H1 (cell line): ENCODE results near the gene SSNA1. TPM values are rescaled to one million over a fixed set of nuclear protein-coding genes. Genes with fewer than 3 reads are reported as not detected.

ENCODE experiments used
- CTCF ChIA-PET: fragments of 300-600 bp; sonication (Branson Sonifier 250); formaldehyde crosslinking; loops from one replicate; lab custom pipeline; 2021; ENCODE audit not compliant: partially characterized antibody; lab: Charles Lee
- POLR2A ChIA-PET: fragments of 300-600 bp; sonication (Branson Sonifier 250); formaldehyde crosslinking; loops from one replicate; lab custom pipeline; 2021; ENCODE audit warnings: inconsistent platforms; ENCODE audit not compliant: partially characterized antibody; lab: Charles Lee
- DNase-seq, 2 experiments: peaks; one replicate each; pipeline versions ENCODE4 v3.0.0 to v3.0.0-alpha.2; 2010 to 2022; ENCODE audit warnings: low spot score in 2 of 2, low read depth in 1 of 2, mixed read lengths in 1 of 2
- FAIRE-seq: peaks from 2 replicates; lab custom pipeline; 2011; peaks lifted over from hg19 to GRCh38; lab: Jason Lieb, UNC
- H2AFZ ChIP-seq: 2 replicates; pipeline ENCODE4 v1.8.1; 2012; ENCODE audit warnings: low read length, inconsistent platforms
- H2AK5ac ChIP-seq: 2 replicates; pipeline ENCODE4 v1.6.1; 2013; ENCODE audit warnings: low read depth, low read length
- H2BK120ac ChIP-seq: replicated peaks from 2 replicates; pipeline ENCODE3; 2013; ENCODE audit warnings: low read depth, low read length, inconsistent platforms
- H2BK12ac ChIP-seq: 2 replicates; pipeline ENCODE4 v1.6.1; 2013; ENCODE audit warnings: low read depth, low read length
- H2BK15ac ChIP-seq: 2 replicates; pipeline ENCODE4 v1.6.1; 2013; ENCODE audit warnings: low read length
- H2BK20ac ChIP-seq: 2 replicates; pipeline ENCODE4 v1.6.1; 2013; ENCODE audit warnings: low read length
- H2BK5ac ChIP-seq: 2 replicates; pipeline ENCODE4 v1.6.1; 2013; ENCODE audit warnings: low read depth, low read length
- H3K14ac ChIP-seq: 2 replicates; pipeline ENCODE4 v1.6.1; 2013; ENCODE audit warnings: inconsistent platforms; ENCODE audit not compliant: insufficient read length
- H3K18ac ChIP-seq: 2 replicates; pipeline ENCODE4 v1.6.1; 2013; ENCODE audit warnings: low read length; ENCODE audit errors: extremely low read depth
- H3K23ac ChIP-seq: 2 replicates; pipeline ENCODE4 v1.6.1; 2013; ENCODE audit warnings: inconsistent platforms; ENCODE audit not compliant: insufficient read length
- H3K23me2 ChIP-seq: 2 replicates; pipeline ENCODE4 v1.6.1; 2013; ENCODE audit warnings: low read depth, low read length
- H3K27ac ChIP-seq: 2 replicates; pipeline ENCODE4 v1.6.1; 2011; ENCODE audit warnings: low read depth, low read length, inconsistent platforms
- H3K27me3 ChIP-seq, 4 experiments: replicated peaks in 1 of 4; 1 replicate in 1 of 4; 2 replicates in 3 of 4; pipeline versions ENCODE4 v1.6.1 to v1.8.1; 2011 to 2013; ENCODE audit warnings: low read length in 3 of 4, mild to moderate bottlenecking in 3 of 4, inconsistent platforms in 2 of 4, mixed read lengths in 2 of 4, moderate library complexity in 1 of 4; ENCODE audit not compliant: control insufficient read depth in 3 of 4, insufficient read depth in 3 of 4; ENCODE audit errors: extremely low read depth in 1 of 4
- H3K36me3 ChIP-seq, 4 experiments: 2 replicates each; pipeline versions ENCODE4 v1.6.1 to v1.8.1; 2011 to 2013; ENCODE audit warnings: mild to moderate bottlenecking in 4 of 4, low read length in 3 of 4, moderate library complexity in 2 of 4, control low read depth in 1 of 4, inconsistent platforms in 1 of 4; ENCODE audit not compliant: insufficient read depth in 4 of 4, control insufficient read depth in 2 of 4
- H3K4ac ChIP-seq: replicated peaks from 2 replicates; pipeline ENCODE3; 2013; ENCODE audit warnings: low read length, low read depth, mixed read lengths, inconsistent platforms; ENCODE audit not compliant: insufficient read length
- H3K4me1 ChIP-seq, 4 experiments: replicated peaks in 1 of 4; 1 replicate in 1 of 4; 2 replicates in 3 of 4; pipeline versions ENCODE4 v1.6.1 to v1.8.1; 2011 to 2013; ENCODE audit warnings: low read length in 3 of 4, inconsistent platforms in 2 of 4, mixed read lengths in 1 of 4; ENCODE audit not compliant: insufficient read depth in 4 of 4, control insufficient read depth in 3 of 4
- H3K4me2 ChIP-seq, 2 experiments: 2 replicates each; pipeline versions ENCODE4 v1.6.1 to v1.8.1; 2011 to 2013; ENCODE audit warnings: low read depth in 2 of 2, low read length in 2 of 2, control low read depth in 1 of 2, inconsistent platforms in 1 of 2, mild to moderate bottlenecking in 1 of 2; ENCODE audit not compliant: insufficient read depth in 1 of 2
- H3K4me3 ChIP-seq, 4 experiments: fragments of 200-600, 300-600 bp in 1 of 4; sonication (generic), shearing (Covaris generic), sonication (Bioruptor Twin) in 1 of 4; 2 replicates each; pipeline versions ENCODE4 v1.5.1 to v1.8.1; 2011 to 2016; ENCODE audit warnings: low read length in 4 of 4, low read depth in 3 of 4, control low read depth in 2 of 4, inconsistent platforms in 2 of 4, mild to moderate bottlenecking in 2 of 4, mixed read lengths in 1 of 4, moderate library complexity in 1 of 4; ENCODE audit not compliant: insufficient read depth in 2 of 4; ENCODE audit errors: extremely low read depth in 1 of 4
- H3K56ac ChIP-seq: replicated peaks from 2 replicates; pipeline ENCODE3; 2013; ENCODE audit warnings: low read depth, mild to moderate bottlenecking, mixed read lengths, low read length, inconsistent platforms; ENCODE audit not compliant: insufficient read length
- H3K79me1 ChIP-seq: 2 replicates; pipeline ENCODE4 v1.6.1; 2013; ENCODE audit warnings: low read depth, low read length, control low read depth
- H3K79me2 ChIP-seq, 2 experiments: 2 replicates each; pipeline versions ENCODE4 v1.6.1 to v1.8.1; 2012 to 2013; ENCODE audit warnings: low read length in 2 of 2, mild to moderate bottlenecking in 2 of 2, inconsistent platforms in 1 of 2; ENCODE audit not compliant: insufficient read depth in 2 of 2, control insufficient read depth in 1 of 2
- H3K9ac ChIP-seq, 4 experiments: replicated peaks in 1 of 4; 1 replicate in 1 of 4; 2 replicates in 3 of 4; pipeline versions ENCODE4 v1.6.1 to v1.8.1; 2011 to 2013; ENCODE audit warnings: low read depth in 3 of 4, low read length in 3 of 4, control low read depth in 2 of 4, mild to moderate bottlenecking in 2 of 4, moderate library complexity in 2 of 4, inconsistent platforms in 1 of 4; ENCODE audit errors: extremely low read depth in 1 of 4
- H3K9me3 ChIP-seq, 2 experiments: 2 replicates each; pipeline versions ENCODE4 v1.6.1 to v1.8.1; 2012 to 2013; ENCODE audit warnings: mild to moderate bottlenecking in 2 of 2, moderate library complexity in 2 of 2, control low read depth in 1 of 2, inconsistent platforms in 1 of 2, low read depth in 1 of 2, low read length in 1 of 2, mixed read lengths in 1 of 2; ENCODE audit not compliant: insufficient read depth in 2 of 2
- H4K20me1 ChIP-seq, 2 experiments: replicated peaks in 1 of 2; 2 replicates each; pipeline versions ENCODE3 to v1.8.1; 2011 to 2013; ENCODE audit warnings: inconsistent platforms in 2 of 2, low read length in 2 of 2, mild to moderate bottlenecking in 1 of 2; ENCODE audit not compliant: insufficient read depth in 2 of 2, control insufficient read depth in 1 of 2
- H4K5ac ChIP-seq: 2 replicates; pipeline ENCODE4 v1.6.1; 2013; ENCODE audit warnings: low read length, low read depth, mixed read lengths, inconsistent platforms; ENCODE audit not compliant: insufficient read length
- H4K8ac ChIP-seq: 2 replicates; pipeline ENCODE4 v1.8.0; 2013; ENCODE audit warnings: mild to moderate bottlenecking, moderate library complexity, low read length, inconsistent platforms; ENCODE audit not compliant: insufficient read depth; ENCODE audit errors: extremely low read depth
- H4K91ac ChIP-seq: replicated peaks from 2 replicates; pipeline ENCODE3; 2013; ENCODE audit warnings: low read length, mixed read lengths, inconsistent platforms; ENCODE audit not compliant: insufficient read length
- HDAC6 ChIP-seq: IDR thresholded peaks from one replicate; pipeline ENCODE4 v1.7.1; 2012; ENCODE audit warnings: low read depth, mild to moderate bottlenecking, inconsistent platforms, low read length, moderate library complexity
- WGBS, 2 experiments: shearing (Covaris generic) in 1 of 2; methylation state at CpG; one replicate each; pipeline versions ENCODE4 v1.1.6 to v1.1.7; 2013 to 2015; ENCODE audit warnings: low lambda C conversion rate in 2 of 2, mixed read lengths in 2 of 2, inconsistent platforms in 1 of 2, low coverage in 1 of 2, missing lambda C conversion rate in 1 of 2; ENCODE audit not compliant: insufficient replicate concordance in 2 of 2, insufficient coverage in 1 of 2, insufficient read length in 1 of 2; ENCODE audit errors: extremely low coverage in 1 of 2, missing lambda C conversion rate in 1 of 2; 5-methylcytosine and 5-hydroxymethylcytosine counted together
- polyA plus RNA-seq, 7 experiments: library from polyadenylated mRNA; depleted of rRNA in 3 of 7; stranded (reverse) in 5 of 7; unstranded in 2 of 7; fragments of >200 nt in 5 of 7; fragments of 200-250 nt in 2 of 7; gene quantifications; 1 replicate in 5 of 7; 2 replicates in 1 of 7; 4 replicates in 1 of 7; pipeline versions ENCODE4 v1.2.1 to v1.2.3, GENCODE V29; 2011 to 2013; ENCODE audit warnings: missing spikeins in 2 of 7, mixed read lengths in 2 of 7
- total RNA-seq: library from RNA; stranded (reverse); fragmentation: NEBNext Ultra II Directional; extraction: Animal tissue kit (Norgen Biotek cat#: 25700); gene quantifications from 2 replicates; pipeline ENCODE4 v1.2.1, GENCODE V29; 2021

The SSNA1 gene
- total and polyA plus RNA-seq, 2 of the 8 experiments (the other 6 are each of a cell fraction or from before 2014, with no cell fraction given): 87.3 to 157 TPM

- Histone ChIP-seq H3K36me3 (no peaks in the 10 kb centered on the region; a peak in 1 of 8 replicates), H4K20me1 (peaks cover 0 to 13% of the 10 kb centered on the region in 2 experiments), H4K8ac (no peak overlapping the region), H2AFZ (no peak overlapping the region), H4K91ac (no peak overlapping the region), H2BK120ac (no peak overlapping the region), H3K27ac (no peak overlapping the region), H3K9ac (no peak overlapping the region), H2BK15ac (no peak overlapping the region), H3K56ac (no peak overlapping the region), H3K4me2 (peak overlapping the region; percentile 68 to 96; a peak in 3 of 4 replicates), H3K4me1 (peaks cover 0 to 23% (median 15%) of the 10 kb centered on the region in 4 experiments; a peak in 6 of 7 replicates), H3K27me3 (peaks cover 54 to 99% (median 85%) of the 10 kb centered on the region in 4 experiments), H3K9me3 (no peaks in the 10 kb centered on the region), H4K5ac (no peak overlapping the region), H3K79me2 (no peaks in the 10 kb centered on the region), H3K4ac (no peak overlapping the region), H3K23ac (no peak overlapping the region), H2BK12ac (no peak overlapping the region), H3K79me1 (no peaks in the 10 kb centered on the region; the same call in 1 of the 2 replicates), H3K18ac (no peak overlapping the region), H3K14ac (no peak overlapping the region), H3K4me3 (peak overlapping the region in 1 of 4 experiments; percentile 65; a peak in 2 of 8 replicates), H2AK5ac (no peak overlapping the region), H2BK20ac (no peak overlapping the region), H3K23me2 (peaks cover 15% of the 10 kb centered on the region; the same call in 1 of the 2 replicates), H2BK5ac (no peak overlapping the region)
- ChIA-PET POLR2A (interaction anchor here (1.0 to 3.0 kb wide), 3 partner anchors 8 to 43 kb away, joined by 3 to 14 read pairs (median 5); no protein-coding TSS in a partner anchor), CTCF (interaction anchor here (1.0 kb wide), 1 partner anchor 104 kb away, joined by 4 read pairs; no protein-coding TSS in a partner anchor)
- no peak for TF ChIP-seq HDAC6
- 32% methylated on average over 17 of the region's 44 CpGs; no CpG with 5 or more reads in 1 of the 2 experiments for WGBS, 2 experiments
- FAIRE-seq (no peak), DNase-seq (no peak)
Observed at GRCh38 chr9:137167277-137167746, 21.2 kb upstream of the SSNA1 start.
